SK-N-SH treated with all-trans-retinoic acid at 6 μM for 48 hours (cell line): ENCODE data around the gene THSD8.
"Not testable (repeated sequence)": the region's sequence is repeated elsewhere in the genome, so short reads cannot be mapped to it uniquely, and the experiment has no call there.

ENCODE experiments used
- ATAC-seq: fragments of 200-7000 bp; cut with Tn5 transposase; 3 replicates; pipeline ENCODE4 v1.9.1; 2020; ENCODE audit warnings: mild to moderate bottlenecking, moderate library complexity
- ARNTL ChIP-seq: fragments of 450-650 bp; formaldehyde crosslinking; IDR thresholded peaks from 2 replicates; pipeline ENCODE4 v1.5.0; 2020; ENCODE audit warnings: low read depth, mild to moderate bottlenecking, moderate library complexity, borderline replicate concordance
- BACH2 ChIP-seq: fragments of 250-450 bp; sonication (Bioruptor Pico); IDR thresholded peaks from 2 replicates; pipeline ENCODE4 v1.9.0; 2021; ENCODE audit warnings: mild to moderate bottlenecking, borderline replicate concordance
- CREB5 ChIP-seq: fragments of 250-450 bp; sonication (Bioruptor Pico); IDR thresholded peaks from 2 replicates; pipeline ENCODE4 v1.5.1; 2020; ENCODE audit warnings: low read depth, mild to moderate bottlenecking, moderate library complexity
- CSDC2 ChIP-seq: fragments of 250-450 bp; sonication (Bioruptor Pico); IDR thresholded peaks from 2 replicates; pipeline ENCODE4 v1.5.0; 2020; ENCODE audit warnings: mild to moderate bottlenecking, moderate library complexity
- CSRNP3 ChIP-seq: fragments of 250-450 bp; sonication (Bioruptor Pico); IDR thresholded peaks from 2 replicates; pipeline ENCODE4 v1.5.1; 2021; ENCODE audit warnings: mild to moderate bottlenecking, moderate library complexity
- ESRRG ChIP-seq: fragments of 250-450 bp; sonication (Bioruptor Pico); IDR thresholded peaks from 2 replicates; pipeline ENCODE4 v1.6.1; 2021; ENCODE audit warnings: mild to moderate bottlenecking
- GLIS3 ChIP-seq: fragments of 250-450 bp; sonication (Bioruptor Pico); IDR thresholded peaks from 2 replicates; pipeline ENCODE4 v1.5.0; 2020; ENCODE audit warnings: mild to moderate bottlenecking, moderate library complexity
- POU6F1 ChIP-seq: fragments of 250-450 bp; sonication (Bioruptor Pico); IDR thresholded peaks from 2 replicates; pipeline ENCODE4 v1.8.0; 2021; ENCODE audit warnings: low read depth, mild to moderate bottlenecking, moderate library complexity, borderline replicate concordance
- PPARA ChIP-seq: fragments of 250-450 bp; sonication (Bioruptor Pico); IDR thresholded peaks from 2 replicates; pipeline ENCODE4 v1.5.0; 2020; ENCODE audit warnings: mild to moderate bottlenecking, borderline replicate concordance
- SNAI2 ChIP-seq: fragments of 250-450 bp; sonication (Bioruptor Pico); IDR thresholded peaks from 2 replicates; pipeline ENCODE4 v1.5.0; 2020; ENCODE audit warnings: mild to moderate bottlenecking, moderate library complexity
- TCF4 ChIP-seq: fragments of 250-450 bp; sonication (Bioruptor Pico); IDR thresholded peaks from 2 replicates; pipeline ENCODE4 v1.8.0; 2021; ENCODE audit warnings: mild to moderate bottlenecking, moderate library complexity, borderline replicate concordance
- TOX ChIP-seq: fragments of 250-450 bp; sonication (Bioruptor Pico); IDR thresholded peaks from 2 replicates; pipeline ENCODE4 v1.8.0; 2021; ENCODE audit warnings: mild to moderate bottlenecking, moderate library complexity, borderline replicate concordance
- TSHZ2 ChIP-seq: fragments of 250-450 bp; sonication (Bioruptor Pico); IDR thresholded peaks from 2 replicates; pipeline ENCODE4 v1.5.0; 2020; ENCODE audit warnings: mild to moderate bottlenecking, moderate library complexity
- ZC3H10 ChIP-seq: fragments of 250-450 bp; sonication (Bioruptor Pico); IDR thresholded peaks from 2 replicates; pipeline ENCODE4 v1.5.1; 2021; ENCODE audit warnings: mild to moderate bottlenecking, moderate library complexity
- ZFP3 ChIP-seq: fragments of 250-450 bp; sonication (Bioruptor Pico); IDR thresholded peaks from 2 replicates; pipeline ENCODE4 v1.5.0; 2020; ENCODE audit warnings: mild to moderate bottlenecking, moderate library complexity
- ZFP30 ChIP-seq: fragments of 450-650 bp; formaldehyde crosslinking; IDR thresholded peaks from 2 replicates; pipeline ENCODE4 v1.5.0; 2022; ENCODE audit warnings: mild to moderate bottlenecking, moderate library complexity
- ZNF565 ChIP-seq: fragments of 450-650 bp; formaldehyde crosslinking; conservative IDR thresholded peaks from 2 replicates; pipeline ENCODE4 v1.5.0; 2020; ENCODE audit warnings: low read depth, mild to moderate bottlenecking, moderate library complexity
- ZNF70 ChIP-seq: fragments of 450-650 bp; formaldehyde crosslinking; IDR thresholded peaks from 2 replicates; pipeline ENCODE4 v1.5.0; 2020; ENCODE audit warnings: mild to moderate bottlenecking, moderate library complexity
- ZNF8 ChIP-seq: fragments of 450-650 bp; formaldehyde crosslinking; IDR thresholded peaks from 2 replicates; pipeline ENCODE4 v1.5.0; 2020; ENCODE audit warnings: mild to moderate bottlenecking, moderate library complexity

THSD8 gene

GRCh38 chr19:12842511-12842910, 40.6 kb downstream of the THSD8 start:
- ATAC-seq, result no peak
- no peak for TF ChIP-seq SNAI2 (CRISPR knock-in tag)
- TF ChIP-seq ZNF8 (CRISPR knock-in tag), result no peak
- no peak for TF ChIP-seq GLIS3 (CRISPR knock-in tag)
- no peak for TF ChIP-seq POU6F1
- TF ChIP-seq BACH2 (CRISPR knock-in tag), result no peak
- no peak for TF ChIP-seq ZNF565 (CRISPR knock-in tag)
- TF ChIP-seq ZC3H10 (CRISPR knock-in tag), result no peak
- TF ChIP-seq TSHZ2, result no peak
- no peak for TF ChIP-seq TCF4 (CRISPR knock-in tag)
- TF ChIP-seq ESRRG, result no peak
- no peak for TF ChIP-seq ARNTL (CRISPR knock-in tag)
- no peak for TF ChIP-seq ZNF70 (CRISPR knock-in tag)
- TF ChIP-seq TOX (CRISPR knock-in tag), result no peak
- no peak for TF ChIP-seq CSRNP3 (CRISPR knock-in tag)
- TF ChIP-seq ZFP3 (CRISPR knock-in tag), result no peak
- TF ChIP-seq CSDC2 (CRISPR knock-in tag), result no peak
- no peak for TF ChIP-seq PPARA (CRISPR knock-in tag)
- TF ChIP-seq CREB5 (CRISPR knock-in tag), result no peak

- ATAC-seq, result no peak
These were observed 41.5 kb downstream of the THSD8 start for GRCh38 chr19:12843328-12843727.

GRCh38 chr19:12843999-12844732, 42.3 kb downstream of the THSD8 start:
- TF ChIP-seq ZFP3 (CRISPR knock-in tag) (no peak), ZNF70 (CRISPR knock-in tag) (peak; percentile 39; the same call in 1 of the 2 replicates), BACH2 (CRISPR knock-in tag) (no peak), SNAI2 (CRISPR knock-in tag) (no peak), POU6F1 (no peak), ZFP30 (CRISPR knock-in tag) (no peak)
- ATAC-seq, result no peak

More at GRCh38 chr19:12843328-12843727, 41.5 kb downstream of the THSD8 start:
- TF ChIP-seq SNAI2 (CRISPR knock-in tag) (no peak), ZNF8 (CRISPR knock-in tag) (no peak)

GRCh38 chr19:12846613-12847012, 44.7 kb downstream of the THSD8 start:
- ATAC-seq, result not testable (repeated sequence)
